ENCODE results near the gene SEPTIN2.
"Not testable (repeated sequence)": the region's sequence is repeated elsewhere in the genome, so short reads cannot be mapped to it uniquely, and the experiment has no call there.

The SEPTIN2 gene

GRCh38 chr2:241288324-241288888 is 27.3 kb upstream of the SEPTIN2 start:
- DNase-seq = no peak

- DNase-seq = no peak
Observed at GRCh38 chr2:241289053-241289452, 26.7 kb upstream of the SEPTIN2 start.

DNA sequence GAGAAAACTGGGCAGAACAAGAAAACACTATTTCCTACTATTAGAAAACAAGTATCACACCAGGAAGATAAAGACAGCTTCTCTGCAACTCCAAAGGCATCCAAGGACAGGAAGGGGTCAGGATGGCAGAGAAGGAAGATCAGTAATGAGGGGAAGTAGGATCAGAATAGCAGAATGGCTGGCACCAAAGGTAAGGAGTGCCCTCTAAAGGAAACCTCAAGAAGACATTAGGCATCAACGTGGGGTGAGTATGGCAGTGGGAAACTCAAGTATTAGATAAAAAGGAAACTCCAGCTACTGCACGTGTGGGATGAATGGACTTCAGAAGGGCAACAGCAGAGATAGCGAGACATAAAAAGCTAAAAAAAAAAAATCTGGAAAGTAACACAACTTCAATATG is 26.1 kb upstream of the SEPTIN2 start:
- no peak for DNase-seq

GRCh38 chr2:241291153-241291552 is 24.6 kb upstream of the SEPTIN2 start:
- no peak for DNase-seq

DNA sequence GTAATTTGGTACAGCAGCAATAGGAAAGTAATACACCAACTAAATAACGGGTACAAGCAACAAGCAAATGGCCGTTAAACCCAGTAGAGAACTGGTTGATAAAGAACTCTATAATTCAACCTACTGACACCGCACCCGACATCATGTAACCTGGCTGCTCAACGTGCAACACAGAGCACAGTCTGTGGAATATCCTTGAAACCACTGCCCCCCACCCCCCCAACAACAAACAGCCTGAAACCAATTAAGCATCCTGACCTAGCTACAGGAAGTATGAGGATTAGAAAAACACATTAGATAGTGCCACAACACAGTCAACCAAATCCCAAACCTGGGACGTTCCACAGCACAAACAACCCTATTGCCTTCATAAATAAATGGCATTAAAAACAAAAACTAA is 23.7 kb upstream of the SEPTIN2 start:
- no peak for DNase-seq

- not testable (repeated sequence) for DNase-seq
Observed at GRCh38 chr2:241293378-241293797, 22.3 kb upstream of the SEPTIN2 start.

GRCh38 chr2:241295326-241296095 is 20.2 kb upstream of the SEPTIN2 start:
- no peak for DNase-seq

DNA sequence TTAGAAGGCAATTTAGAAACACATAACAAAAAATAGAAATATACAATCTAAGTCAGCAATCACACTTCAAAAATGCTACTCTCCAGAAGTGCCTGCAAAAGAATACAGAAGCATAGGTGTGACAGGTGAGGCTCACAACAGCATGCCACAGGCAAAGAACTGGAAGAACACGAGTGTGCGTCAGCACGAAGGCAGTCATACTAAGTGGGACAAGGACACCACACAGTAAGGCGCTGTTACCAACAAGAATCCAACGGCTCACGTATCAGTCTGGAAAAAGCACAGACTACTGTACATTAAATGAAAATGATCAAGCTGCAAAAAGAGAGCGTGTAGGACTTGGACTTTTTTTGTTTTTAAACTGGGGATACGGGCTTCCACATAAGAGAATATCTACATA is 19.0 kb upstream of the SEPTIN2 start:
- DNase-seq = no peak

GRCh38 chr2:241298673-241299072 is 17.1 kb upstream of the SEPTIN2 start:
- no peak for DNase-seq

GRCh38 chr2:241300000-241300399 is 15.7 kb upstream of the SEPTIN2 start:
- DNase-seq = no peak

- no peak for DNase-seq
Observed at GRCh38 chr2:241302083-241302482, 13.6 kb upstream of the SEPTIN2 start.

- DNase-seq = no peak
Observed at GRCh38 chr2:241302759-241303651, 12.7 kb upstream of the SEPTIN2 start.

DNA sequence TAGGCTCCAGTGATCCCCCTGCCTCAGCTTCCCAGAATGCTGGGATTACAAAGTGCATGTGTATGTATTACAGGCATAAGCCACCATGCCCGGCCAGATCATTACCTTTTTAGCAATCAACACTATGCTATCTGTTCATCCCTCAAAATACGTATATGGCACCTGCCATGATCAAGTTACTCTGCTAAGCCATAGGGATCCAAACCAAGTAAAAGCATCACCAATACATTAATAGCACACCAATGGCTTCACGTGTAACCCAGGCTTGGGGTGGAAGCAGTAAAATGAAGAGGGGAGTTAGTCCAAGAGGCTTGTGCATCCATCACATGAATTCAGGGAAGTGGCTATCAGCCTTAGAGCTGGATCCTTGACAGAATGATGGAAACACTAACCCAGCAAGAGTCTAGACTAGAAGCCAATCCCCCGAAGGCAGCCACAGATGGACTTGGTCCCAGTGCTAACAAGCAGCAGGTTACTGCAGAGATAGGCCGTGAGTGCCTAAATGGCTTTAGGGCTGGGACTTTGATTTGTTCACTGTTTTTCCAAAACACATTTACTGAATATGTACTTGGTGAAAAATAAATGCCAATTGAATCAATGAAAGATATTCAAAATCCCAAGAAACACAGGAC is 11.6 kb upstream of the SEPTIN2 start:
- no peak for DNase-seq

- no peak for DNase-seq
Observed at GRCh38 chr2:241307055-241307454, 8.7 kb upstream of the SEPTIN2 start.

DNA sequence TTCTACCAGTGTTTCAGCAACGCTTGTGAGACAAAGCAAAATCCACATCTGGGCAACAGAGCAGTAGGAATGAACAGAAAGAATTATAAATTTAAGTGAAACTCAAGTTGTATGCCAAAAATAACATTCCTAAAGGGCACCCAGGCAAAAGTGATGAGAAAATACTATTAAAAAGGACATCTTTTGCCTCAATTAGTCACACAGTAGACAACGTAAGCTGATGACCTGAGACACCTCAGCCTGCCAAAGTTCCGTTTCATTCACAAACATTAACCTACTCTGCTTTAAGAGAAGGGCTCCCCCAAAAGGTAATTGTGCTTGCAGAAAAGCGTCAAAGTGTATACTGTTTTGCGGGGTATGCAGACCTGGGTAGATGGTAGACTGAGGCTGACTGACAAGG is 7.5 kb upstream of the SEPTIN2 start:
- DNase-seq = no peak

DNA sequence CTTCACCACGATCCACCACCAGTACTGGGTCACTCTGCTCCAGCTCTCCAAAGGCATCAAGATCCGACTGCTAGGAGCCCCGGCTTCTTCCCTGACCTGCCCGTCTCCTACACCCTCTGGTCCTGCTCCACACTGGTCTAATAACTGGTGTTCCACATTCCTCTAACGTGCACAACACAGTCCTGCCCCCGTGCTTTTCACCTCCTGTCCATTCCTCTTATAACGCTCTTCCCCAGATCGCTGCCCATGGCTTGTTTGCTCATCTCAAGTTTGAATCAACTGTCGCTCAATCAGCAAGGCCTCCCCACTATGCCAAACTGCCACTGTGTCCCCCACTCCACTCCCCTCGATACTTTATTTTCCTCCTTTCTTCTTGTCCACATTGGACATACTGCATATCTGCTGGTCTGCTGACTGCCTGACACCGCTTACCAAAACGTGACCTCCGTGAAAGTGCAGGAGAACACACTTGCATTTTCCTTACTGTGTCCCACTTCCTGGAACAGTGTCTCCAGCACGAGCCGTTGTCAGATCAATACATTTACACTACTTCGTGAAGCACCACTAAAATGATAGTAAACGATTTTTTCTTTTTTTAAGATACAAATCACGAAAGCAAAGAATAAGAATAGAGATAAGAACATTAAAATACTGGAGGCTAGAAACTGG is 6.8 kb upstream of the SEPTIN2 start:
- no peak for DNase-seq

DNA sequence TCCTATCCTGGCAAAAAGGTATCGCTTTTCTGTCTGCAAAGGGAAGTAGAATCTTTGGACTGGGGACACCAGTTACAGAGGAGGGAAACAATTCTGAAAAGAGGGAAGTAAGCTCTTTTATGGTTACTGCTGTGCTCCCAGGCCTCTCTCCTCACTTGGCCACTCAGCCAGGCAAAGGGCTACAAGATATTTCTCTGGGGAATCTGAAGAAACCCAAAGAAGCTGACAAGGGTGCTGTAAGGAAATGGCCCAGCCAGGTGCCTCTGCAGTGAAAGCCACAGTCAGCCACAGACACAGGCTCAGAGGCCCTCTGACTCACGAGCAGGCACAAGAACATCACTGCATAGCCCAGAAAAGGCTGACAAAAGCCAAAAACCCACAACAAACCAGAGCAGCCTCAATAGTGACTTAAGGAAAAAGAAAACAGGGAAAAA is 6.0 kb upstream of the SEPTIN2 start:
- no peak for DNase-seq

DNA sequence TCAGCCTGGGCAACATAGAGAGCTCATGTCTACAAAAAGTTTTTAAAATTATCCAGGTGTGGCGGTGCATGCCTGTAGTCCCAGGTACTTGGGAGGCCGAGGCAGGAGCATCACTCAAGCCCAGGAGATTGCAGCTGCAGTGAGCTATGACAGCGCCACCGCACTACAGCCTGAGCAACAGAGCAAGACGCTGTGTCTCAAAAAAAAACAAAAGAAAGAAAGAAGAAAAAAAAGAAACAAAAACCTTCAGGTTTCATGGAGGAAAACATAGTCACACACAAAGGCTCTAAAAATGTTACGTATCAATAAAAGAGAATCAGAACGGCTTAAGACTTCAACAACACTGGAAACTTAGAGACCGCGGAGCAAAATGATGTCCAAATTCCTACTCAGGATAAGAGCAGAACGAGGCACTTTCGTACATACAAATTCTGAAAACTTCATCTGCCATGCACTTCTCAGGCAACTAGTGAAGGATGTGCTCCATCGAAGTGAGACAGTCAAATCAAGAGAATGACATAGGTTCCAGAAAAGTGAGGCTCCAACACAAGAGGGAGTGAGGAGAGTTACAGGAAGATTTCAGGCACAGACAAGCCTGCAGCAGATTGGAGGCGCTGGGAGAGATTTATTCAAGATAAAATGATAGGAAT is 4.7 kb upstream of the SEPTIN2 start:
- no peak for DNase-seq

- DNase-seq = no peak
Observed at GRCh38 chr2:241312082-241312481, 3.6 kb upstream of the SEPTIN2 start.

DNA sequence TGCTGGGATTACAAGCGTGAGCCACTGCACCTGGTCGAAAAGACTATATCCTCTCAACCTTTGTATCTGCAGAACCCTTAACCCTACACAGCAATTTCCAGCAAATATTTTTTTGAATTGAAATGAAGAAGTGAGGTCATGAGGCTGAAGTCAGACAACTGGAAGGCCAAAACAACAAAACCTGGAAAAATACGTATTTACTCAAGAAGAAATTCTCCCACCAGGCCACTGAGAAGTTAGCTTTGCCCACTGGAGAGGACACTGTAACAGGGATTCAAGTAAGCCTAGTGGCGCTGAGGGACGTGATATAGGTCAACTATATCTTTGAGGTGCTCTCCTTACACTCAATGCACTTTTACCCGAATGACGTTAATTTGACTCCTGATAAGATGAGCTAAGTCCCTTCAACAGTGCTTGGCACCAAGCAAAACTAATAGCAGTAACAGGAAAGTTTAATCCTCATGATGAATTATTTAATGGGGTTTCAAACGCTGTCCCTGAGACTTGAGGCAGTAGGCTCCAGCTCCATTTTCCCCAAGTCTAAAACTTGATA is 2.1 kb upstream of the SEPTIN2 start:
- DNase-seq = no peak

GRCh38 chr2:241314226-241315092 is 1.3 kb upstream of the SEPTIN2 start:
- no peak for DNase-seq

Measured in femur (tissue), 1 donor.